Measurements from ENCODE around the gene DCAF5.

GRCh38 chr14:69092840-69093422 lies 60.0 kb downstream of the DCAF5 start:
- TF ChIP-seq, protein P1, sequence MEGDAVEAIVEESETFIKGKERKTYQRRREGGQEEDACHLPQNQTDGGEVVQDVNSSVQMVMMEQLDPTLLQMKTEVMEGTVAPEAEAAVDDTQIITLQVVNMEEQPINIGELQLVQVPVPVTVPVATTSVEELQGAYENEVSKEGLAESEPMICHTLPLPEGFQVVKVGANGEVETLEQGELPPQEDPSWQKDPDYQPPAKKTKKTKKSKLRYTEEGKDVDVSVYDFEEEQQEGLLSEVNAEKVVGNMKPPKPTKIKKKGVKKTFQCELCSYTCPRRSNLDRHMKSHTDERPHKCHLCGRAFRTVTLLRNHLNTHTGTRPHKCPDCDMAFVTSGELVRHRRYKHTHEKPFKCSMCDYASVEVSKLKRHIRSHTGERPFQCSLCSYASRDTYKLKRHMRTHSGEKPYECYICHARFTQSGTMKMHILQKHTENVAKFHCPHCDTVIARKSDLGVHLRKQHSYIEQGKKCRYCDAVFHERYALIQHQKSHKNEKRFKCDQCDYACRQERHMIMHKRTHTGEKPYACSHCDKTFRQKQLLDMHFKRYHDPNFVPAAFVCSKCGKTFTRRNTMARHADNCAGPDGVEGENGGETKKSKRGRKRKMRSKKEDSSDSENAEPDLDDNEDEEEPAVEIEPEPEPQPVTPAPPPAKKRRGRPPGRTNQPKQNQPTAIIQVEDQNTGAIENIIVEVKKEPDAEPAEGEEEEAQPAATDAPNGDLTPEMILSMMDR (IDR thresholded peaks at IDR 0.05): no peak
- no peak for TF ChIP-seq EZH2 (IDR thresholded peaks at IDR 0.05; ENCODE audit: borderline replicate concordance, insufficient read depth, low read depth, low read length, poor library complexity, severe bottlenecking)

All from B cell (primary cell).